Hematopoietic multipotent progenitor cell treated with erythropoietin and hydrocortisone succinate and interleukin-3 and kit ligand, for 15 days (in vitro differentiated cells): ENCODE results near the gene PDGFB.
"Not testable (repeated sequence)": the region's sequence is repeated elsewhere in the genome, so short reads cannot be mapped to it uniquely, and the experiment has no call there.

ENCODE experiments used
- DNase-seq: peaks from one replicate; pipeline ENCODE4 v3.0.0-alpha.2; 2015; ENCODE audit warnings: low spot score

PDGFB gene

DNA sequence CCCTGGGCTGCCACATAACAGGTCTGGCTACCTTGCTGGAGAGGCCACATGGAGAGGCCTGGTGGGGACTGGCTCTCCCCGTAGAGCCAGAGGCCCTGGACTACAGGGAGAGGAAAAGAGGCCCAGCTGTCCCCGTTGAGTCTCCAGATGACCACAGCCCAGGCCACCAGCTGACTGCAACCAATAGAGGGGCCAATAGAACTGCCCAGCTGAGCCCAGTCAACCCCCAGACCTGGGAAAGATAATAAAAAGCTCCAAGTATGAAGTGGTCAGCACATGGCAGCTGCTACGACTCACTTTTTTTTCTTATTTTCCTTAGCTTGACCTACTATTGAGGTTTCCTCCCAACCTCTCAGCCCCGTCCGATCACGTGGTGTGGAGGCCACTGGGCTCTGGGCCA lies 18.4 kb downstream of the PDGFB start:
- no peak for DNase-seq

DNA sequence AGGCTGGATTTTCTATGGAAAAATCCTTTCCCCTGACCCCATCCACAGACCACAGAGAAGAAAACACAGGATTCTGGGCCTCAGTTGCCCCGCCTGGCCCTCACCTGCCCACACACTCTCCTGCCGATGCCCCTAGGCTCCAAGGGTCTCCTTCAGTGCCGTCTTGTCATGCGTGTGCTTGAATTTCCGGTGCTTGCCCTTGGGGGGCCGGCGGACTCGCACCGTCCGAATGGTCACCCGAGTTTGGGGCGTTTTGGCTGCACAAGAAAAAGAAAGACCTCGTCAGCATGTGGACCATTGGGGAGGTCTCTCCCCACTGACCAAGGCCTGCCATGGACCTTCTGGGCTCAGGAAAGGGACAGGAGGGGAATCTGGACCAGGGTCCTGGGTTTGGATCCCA lies 19.2 kb downstream of the PDGFB start:
- DNase-seq = no peak

DNA sequence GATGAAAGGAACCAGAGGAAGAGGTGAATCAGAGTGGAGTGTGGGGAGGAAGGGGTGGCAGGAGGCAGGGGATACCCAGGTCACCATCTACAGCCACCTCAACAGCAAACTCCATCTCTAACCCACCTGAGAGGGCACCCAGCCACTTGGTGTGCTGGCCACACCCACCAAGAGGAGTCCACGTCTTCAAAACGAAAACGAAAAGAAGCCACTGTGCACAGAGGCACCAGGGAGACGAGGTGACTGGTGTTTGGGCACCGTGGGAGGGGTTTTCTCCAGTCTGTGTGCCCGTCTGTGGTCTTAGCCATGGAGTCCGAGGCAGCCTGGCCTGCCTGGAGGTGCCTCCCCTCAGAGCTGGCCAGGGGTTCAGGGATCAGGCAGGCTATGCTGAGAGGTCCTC lies 20.2 kb downstream of the PDGFB start:
- DNase-seq = no peak

DNA sequence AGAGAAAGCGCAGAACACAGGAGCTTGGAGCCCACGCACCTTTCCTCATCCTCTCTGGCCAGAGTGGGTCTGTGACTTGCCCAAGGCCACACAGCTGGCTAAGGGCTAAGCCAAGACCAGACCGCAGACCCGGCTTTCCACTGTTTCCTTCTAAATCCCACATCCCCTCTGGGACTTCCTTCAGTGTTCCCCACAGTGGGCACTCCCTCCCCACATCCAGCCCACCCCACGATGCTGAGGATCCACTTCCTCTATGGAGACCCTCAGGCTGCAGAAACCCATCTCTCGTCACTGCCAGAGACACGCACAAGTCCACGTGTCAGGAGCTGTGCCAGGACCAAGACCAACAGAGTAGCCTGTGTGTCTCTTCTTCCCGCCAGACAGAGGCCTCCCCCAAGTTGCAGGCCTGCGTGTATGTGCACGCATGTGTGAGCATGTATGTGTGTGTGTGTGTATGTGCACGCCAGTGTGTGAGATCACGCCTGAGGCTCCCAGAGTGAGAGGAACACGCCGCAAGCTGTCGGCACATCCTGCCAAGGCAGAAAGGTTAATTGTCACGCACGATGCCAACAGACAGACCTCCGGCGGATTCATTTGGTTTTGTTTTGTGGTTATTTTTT lies 21.6 kb downstream of the PDGFB start:
- DNase-seq = no peak

DNA sequence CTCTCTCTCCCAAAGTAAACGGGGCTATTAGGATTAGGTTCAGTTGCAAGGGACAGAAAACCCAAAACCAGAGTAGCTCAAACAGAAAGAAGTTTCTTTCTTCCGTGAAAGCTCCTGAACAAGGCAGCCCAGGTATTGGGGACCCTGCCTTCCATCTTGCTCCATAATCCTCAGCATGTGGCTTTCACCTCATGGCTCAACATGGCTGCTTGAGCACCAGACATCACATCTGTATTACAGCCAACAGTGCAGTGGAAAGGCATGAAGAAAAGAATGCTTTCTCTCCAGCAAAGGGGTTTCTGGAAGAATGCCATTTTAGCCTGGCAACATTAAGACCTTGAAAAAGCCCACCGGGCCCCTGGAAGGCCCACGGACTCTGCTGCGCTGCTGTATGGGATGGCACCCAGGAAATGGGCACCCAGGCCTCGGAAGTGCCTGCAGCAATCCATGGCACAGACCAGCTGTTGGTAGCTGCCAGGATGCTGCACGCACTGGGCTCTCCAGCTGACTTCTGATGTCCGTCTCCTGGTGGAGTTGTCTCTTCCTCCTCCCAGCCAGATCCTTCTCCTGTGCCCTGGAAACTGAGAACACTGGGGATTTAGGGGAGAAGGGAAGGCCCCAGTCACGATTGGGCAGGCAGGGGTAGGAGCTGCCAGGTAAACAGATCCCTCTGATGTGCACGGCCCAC lies 22.6 kb downstream of the PDGFB start:
- no peak for DNase-seq

DNA sequence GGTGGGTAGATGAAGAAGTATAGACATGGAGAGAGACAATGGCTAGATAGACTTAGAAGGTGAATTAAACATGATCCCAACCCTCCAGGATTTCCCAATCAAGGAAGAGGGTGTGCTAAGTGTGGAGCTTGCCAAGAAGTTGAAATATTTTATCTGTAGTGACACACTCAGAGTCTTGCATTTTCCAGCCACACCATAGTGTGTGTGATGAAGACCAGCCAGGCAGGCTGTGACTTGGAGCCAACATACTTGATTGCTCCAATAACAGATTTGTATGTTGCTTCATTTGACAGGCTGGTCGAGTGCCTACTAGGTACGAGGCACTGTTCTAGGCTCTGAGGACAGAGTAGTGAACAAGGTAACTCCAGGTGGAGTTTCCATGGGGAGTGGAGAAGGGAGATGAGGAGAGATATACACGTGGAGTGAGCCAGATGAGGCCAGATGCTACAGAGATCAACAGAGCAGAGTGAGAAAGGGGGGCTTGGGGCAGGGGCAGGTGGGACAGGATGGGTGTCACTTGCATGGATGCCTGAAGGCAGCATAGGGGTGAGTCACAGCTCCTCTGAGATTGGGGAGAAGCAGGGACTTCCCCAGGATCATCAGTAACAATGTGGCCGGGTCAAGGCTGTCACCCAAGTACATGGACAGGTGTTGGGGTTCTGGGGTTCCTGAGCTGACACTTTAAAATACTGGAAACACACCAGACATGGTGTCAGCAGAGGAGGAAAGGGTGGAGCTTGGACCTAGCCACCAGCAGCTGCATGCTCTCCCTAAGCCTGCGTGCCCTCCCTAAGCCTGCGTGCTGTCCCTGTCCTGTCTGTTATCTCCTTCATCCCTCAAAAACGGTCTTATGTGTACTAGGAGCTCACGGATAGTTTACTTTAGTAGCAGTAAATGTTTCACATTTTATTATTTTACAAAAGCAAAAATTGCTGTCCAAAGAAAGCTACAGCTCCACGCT lies 23.6 kb downstream of the PDGFB start:
- DNase-seq = no peak

DNA sequence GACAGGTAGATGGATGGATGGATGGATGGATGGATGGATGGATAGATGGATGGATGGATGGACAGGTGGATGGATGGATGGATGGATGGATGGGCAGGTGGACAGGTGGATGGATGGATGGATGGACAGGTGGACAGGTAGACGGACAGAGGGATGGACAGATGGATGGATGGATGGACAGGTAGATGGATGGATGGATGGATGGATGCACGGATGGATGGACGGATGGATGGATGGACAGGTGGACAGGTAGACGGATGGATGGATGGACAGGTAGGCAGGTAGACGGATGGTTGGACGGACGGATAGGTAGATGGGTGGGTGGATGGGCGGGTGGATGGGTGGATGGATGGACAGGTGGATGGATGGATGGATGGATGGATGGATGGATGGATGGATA lies 24.3 kb downstream of the PDGFB start:
- DNase-seq = no peak

DNA sequence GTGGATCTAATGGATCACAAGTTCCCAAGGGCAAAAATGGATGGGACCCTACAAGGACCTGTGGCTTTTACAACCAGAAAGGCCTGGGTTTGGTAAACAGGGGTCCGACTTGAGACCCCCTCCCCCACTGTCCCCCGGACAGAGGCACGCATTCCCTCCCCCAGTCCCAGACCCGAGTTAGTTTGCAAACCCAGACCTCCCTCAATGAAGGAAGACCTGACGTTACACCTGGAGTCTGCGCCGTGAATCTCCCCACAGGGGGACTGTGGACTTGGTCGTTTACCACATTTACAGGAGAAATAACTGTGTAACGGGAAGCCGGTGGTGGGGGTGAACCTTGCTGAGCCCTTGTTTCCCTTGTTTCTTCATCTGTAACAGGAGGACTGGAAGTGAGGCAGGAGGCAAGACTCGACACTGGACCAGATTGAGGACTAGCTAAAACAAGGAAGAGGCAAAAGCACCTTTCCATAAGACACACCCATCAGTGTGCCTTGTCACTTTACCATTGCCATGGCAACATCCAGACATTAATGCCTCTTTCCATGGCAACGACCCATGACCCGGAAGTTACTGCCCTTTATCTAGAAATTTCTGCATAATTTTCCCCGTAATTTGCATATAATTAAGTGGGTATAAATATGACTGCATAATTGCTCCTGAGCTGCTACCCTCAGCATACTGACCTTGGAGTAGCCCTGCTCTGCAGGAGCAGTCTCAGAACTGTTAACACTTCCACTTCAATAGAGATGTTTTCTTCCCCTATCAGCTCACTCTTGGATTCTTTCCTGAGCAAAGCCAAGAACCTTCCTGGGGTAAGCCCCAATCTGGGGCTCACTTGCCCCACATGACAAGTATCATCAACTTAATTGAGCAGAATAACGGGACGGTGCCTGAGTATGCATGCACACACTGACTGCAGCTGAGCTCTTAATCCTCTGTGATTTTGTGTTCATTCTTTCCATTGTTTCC lies 25.4 kb downstream of the PDGFB start:
- no peak for DNase-seq

DNA sequence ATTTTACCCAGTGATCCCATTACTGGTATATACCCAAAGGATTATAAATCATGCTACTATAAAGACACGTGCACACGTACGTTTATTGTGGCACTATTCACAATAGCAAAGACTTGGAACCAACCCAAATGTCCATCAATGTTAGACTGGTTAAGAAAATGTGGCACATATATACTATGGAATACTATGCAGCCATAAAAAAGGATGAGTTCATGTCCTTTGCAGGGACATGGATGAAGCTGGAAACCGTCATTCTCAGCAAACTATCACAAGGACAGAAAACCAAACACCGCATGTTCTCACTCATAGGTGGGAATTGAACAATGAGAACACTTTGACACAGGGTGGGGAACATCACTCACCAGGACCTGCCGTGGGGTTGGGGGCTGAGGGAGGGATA lies 26.4 kb downstream of the PDGFB start:
- not testable (repeated sequence) for DNase-seq

DNA sequence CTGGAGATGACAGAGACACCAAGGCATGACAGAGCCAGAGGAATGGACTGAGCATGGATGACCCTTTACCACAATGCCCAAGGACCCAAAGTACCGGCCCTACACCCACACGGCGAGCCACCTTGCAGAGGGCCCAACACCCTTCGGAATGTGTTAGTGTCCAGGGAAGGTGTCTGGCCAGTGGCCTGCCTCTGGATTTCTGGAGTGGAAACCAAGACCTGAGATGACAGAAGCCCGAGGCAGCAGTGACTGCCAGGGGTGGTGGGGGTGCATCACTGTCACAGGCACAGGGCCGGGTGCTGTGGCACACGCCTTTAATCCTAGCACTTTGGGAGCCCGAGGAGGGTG lies 28.7 kb downstream of the PDGFB start:
- DNase-seq = no peak

DNA sequence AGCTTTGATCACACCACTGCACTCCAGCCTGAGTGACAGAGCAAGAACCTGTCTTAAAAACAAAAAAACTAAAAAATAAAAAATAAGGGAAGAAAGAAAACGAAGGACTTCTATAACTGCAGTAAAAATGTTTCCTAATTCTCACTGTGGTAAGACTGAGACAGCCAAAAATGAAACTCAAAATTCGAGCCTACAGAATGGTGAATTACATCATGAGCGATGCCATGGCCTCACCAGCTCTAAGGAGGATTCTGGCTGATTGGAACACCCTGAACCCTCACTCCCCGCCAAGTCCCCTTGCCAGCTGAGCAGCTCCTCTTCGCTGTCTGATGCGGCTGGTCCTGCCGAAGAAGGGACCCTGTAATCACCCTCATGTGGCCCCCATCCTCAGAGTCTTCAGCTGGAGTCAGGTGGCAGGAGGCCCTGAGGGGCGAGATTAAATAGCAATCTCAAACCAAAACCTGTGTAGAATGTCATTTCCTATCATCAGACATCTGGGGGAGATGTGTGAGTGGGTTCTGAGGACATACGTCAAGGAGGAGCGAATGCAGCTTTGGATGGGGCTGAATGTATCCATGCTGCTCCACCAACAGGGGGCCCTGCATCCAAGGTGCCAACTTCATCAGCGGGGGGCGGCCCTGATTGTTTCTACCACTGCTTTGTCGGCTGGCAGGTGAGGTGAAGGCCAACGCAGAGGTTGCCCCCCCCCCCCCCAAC lies 29.2 kb downstream of the PDGFB start:
- no peak for DNase-seq

DNA sequence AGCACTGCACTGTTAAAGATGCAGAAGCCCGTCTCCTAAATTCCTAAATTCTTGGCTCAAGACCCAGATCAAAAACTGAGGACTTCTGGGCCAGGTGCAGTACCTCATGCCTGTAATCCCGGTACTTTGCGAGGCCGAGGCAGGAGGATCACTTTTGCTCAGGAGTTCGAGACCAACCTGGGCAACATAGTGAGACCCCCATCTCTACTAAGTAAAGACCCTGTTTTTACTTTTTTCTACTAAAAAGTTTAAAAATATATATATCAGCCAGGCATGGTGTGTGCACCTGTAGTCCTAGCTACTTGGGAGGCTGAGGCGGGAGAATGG lies 29.7 kb downstream of the PDGFB start:
- no peak for DNase-seq

DNA sequence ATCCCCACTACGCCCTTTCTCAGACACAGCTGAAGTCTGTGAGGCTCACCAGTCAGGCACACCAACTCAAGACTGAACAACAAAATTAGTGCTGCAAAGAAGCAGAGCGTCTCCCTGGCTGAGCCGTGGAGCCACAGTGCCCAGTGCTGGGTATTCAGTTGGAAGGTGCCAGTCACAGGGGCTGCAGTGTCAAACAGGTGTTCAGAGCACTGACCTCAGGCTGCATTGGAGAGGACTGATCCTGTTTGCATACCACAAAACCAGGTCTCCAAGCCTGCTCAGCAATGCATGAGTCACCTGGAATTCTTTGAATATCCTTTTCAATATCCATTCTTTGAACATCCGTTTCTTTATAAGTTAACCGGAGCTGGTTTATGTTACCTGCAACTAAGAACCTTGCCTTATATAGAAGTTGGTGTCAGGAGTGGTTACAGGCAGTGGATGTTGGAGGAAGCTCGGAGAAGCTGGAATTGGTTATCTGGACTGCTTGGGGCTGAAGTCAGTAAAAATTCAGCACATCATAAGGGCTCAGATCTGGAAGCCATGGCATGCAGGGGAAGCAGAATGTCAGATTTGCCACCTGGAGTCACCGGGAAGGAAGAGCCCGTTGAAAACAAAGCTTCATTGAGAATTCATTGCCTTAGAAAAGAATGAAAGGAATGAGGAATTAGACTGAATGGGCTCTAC lies 30.3 kb downstream of the PDGFB start:
- DNase-seq = no peak

DNA sequence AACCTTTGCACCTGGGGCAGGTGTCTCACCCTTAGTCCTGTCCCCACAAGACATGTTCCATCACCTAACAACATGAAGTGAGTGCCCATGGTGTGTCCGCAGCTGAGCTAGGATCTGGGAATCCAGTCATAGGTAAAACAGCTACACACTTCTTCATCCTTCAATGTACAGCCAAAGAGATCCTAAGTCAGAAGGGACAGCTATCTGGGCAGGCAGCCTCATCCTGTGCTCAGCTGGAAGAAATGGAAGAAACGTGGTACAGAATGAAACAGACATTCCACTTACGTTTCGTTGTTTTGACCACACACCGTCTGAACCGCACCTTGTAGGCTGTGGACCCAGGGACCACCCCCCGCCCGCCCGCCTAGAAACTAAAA lies 30.8 kb downstream of the PDGFB start:
- DNase-seq = no peak

DNA sequence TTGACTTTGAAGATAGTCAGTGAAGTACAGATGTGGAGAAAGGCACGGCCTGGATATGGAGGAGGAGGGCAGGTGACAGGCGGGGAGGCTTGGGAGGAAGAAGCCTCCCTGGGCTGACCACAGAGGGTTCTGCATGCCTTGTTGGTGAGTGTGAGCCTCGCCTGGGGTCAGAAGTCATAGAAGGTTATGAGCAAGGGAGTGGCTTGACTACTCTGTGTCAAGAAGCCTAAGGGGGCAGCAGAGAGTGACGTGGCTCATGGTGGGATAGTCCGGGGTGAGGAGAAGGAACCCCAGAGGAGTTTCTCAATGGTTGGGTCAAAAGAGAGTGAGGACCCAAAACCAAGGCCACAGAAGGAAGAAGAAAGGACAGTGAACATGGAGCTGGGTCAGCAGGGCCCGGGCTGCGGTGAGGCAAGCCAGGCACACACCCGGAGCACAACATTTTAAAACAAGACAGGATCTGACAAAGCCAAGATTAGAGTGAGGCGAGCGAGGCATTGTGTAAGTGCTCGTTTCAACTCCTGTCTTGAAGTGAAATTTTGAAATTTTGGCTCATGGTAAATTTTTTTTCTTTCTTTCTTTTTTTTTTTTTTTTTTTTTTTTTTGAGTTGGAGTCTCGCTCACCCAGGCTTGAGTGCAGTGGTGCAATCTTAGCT lies 31.9 kb downstream of the PDGFB start:
- no peak for DNase-seq

DNA sequence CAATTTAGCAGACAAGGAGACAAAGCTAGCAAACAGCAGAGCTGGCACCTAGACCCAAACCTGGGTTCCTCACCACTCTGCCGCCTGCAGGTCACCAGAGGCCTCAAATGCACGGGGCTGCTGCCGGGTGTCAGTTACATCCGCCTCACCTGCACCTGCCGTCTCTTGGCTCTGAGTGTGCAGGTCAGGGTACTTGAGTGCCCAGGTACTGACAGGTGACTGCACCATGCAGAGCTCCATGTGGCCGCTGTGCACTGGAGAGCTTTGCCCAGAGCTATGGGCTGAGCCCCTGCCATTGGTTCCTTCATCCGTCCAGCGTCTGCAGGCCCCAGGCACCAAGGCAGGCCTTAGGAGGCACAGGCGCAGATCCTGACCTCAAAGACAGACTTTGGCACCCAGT lies 35.0 kb downstream of the PDGFB start:
- DNase-seq = no peak

DNA sequence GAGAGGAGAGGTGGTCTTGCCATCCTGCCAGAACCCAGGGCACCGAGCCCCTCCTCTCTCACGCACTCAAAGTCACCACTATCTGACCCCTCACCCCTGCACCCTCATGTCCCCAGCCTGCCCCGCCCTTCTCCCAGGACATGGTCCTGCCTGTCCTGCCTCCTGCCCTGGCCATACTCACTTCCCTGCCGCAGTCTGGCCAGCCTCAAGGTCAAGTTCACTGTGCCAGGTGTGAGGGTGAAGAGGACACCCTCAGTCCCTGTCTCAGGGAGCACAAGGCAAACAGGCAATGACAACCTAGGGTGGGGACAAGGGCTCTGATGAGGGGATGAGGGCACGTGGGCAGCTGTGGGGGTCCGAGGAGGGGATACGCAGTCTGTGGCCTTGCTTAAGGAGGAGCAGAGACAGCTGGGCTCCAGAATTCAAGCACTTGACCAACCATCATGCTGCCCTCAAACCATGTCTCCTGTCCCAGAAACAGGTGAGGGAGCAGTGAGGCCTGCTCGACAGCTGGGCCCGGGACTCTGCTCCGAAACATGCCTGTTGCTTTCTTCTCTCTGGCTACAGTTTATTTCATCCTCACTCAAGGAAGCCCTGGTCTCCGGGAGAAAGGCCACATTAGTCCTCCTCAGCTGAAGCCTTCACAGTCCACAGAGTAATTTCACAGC lies 36.6 kb downstream of the PDGFB start:
- no peak for DNase-seq

DNA sequence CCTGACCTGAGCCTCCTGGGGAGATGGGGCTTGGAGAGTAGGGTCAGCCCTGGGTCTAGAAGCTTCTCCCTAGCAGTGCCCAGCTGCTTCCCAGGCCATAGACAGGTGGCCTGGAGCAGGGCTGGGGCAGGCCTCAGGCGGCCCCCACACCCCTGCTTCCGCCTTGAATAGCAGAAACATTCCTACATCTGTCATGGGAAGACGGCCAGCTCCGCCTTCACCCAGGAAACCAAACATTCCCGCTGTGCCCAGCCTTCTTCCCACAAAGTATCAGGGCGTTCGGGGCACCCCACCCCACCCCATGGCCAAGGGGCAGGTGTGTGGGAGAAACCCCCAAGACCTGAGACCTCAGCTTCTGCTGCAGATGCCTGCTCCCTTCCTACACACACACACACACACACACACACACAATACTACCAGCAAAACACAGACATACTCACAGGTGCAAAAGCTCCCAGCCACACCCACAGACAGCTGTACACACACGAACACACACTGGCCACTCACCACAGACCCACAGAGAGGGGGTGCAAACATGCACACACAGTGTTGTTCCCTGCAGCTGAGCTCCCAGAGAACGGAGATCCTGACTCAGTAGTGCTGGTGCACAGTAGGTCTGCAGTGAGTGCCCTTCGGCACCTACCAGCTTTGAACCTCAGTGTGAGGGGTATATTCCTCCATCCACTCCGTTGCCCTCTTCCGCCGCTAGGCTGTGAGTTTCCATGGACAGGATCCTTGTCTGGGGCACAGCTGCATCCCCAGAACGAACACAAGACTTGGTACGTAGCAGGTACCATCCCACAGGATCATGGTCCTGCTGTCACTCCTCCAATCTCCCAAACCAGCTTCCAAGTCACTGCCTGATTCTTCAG lies 37.4 kb downstream of the PDGFB start:
- DNase-seq = no peak

DNA sequence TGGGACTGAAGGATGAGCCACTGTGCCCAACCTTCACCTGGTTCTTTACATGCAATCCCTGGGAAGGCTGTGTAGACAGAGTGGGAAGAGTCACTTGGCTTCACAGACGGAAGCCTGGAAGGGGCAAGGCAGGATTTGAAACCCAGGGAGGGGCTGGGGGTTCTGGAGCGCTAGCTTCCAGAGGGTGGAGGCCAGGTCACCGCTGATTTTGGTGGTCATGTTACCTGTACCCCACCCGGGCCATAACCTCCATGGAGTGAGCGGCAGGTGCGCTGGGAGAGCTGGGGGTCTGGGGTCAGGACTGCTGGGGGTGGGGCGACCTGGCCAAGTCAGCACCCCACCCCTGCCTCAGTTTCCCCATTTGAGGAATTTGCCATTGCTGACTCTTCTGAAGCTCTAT lies 38.3 kb downstream of the PDGFB start:
- DNase-seq = no peak
